Measurements from ENCODE around the gene MKS1.

Gene MKS1

GRCh38 chr17:58202859-58203258, 16.2 kb downstream of the MKS1 start:
- TF ChIP-seq GATA2 (IDR thresholded peaks at IDR 0.05; ENCODE audit: low read depth, low read length) (no peak), GATA3 (IDR thresholded peaks at IDR 0.05; ENCODE audit: low read depth, low read length) (no peak)

- no peak for TF ChIP-seq GATA2 (IDR thresholded peaks at IDR 0.05; ENCODE audit: low read depth, low read length)
- TF ChIP-seq GATA3 (IDR thresholded peaks at IDR 0.05; ENCODE audit: low read depth, low read length) = no peak
Measured at GRCh38 chr17:58200024-58200633, 18.9 kb downstream of the MKS1 start.

- TF ChIP-seq GATA2 (IDR thresholded peaks at IDR 0.05; ENCODE audit: low read depth, low read length) = no peak
- TF ChIP-seq GATA3 (IDR thresholded peaks at IDR 0.05; ENCODE audit: low read depth, low read length) = no peak
Measured at GRCh38 chr17:58196610-58197009, 22.4 kb downstream of the MKS1 start.

- no peak for TF ChIP-seq GATA3 (IDR thresholded peaks at IDR 0.05; ENCODE audit: low read depth, low read length)
- no peak for TF ChIP-seq GATA2 (IDR thresholded peaks at IDR 0.05; ENCODE audit: low read depth, low read length)
Measured at GRCh38 chr17:58195518-58196123, 23.4 kb downstream of the MKS1 start.

- TF ChIP-seq GATA3 (IDR thresholded peaks at IDR 0.05; ENCODE audit: low read depth, low read length) (no peak), GATA2 (IDR thresholded peaks at IDR 0.05; ENCODE audit: low read depth, low read length) (no peak)
Measured at GRCh38 chr17:58193641-58194255, 25.3 kb downstream of the MKS1 start.

GRCh38 chr17:58192612-58193011, 26.4 kb downstream of the MKS1 start, which contains the start of gene EPX:
Gene EPX, plus strand, starts transcription at chr17:58192726. Its CDS starts 121 bp downstream, at chr17:58192847.
- TF ChIP-seq GATA2 (IDR thresholded peaks at IDR 0.05; ENCODE audit: low read depth, low read length) = no peak
- no peak for TF ChIP-seq GATA3 (IDR thresholded peaks at IDR 0.05; ENCODE audit: low read depth, low read length)

GRCh38 chr17:58191241-58191896, 27.7 kb downstream of the MKS1 start:
- TF ChIP-seq GATA2 (IDR thresholded peaks at IDR 0.05; ENCODE audit: low read depth, low read length) (no peak), GATA3 (IDR thresholded peaks at IDR 0.05; ENCODE audit: low read depth, low read length) (no peak)

- TF ChIP-seq GATA2 (IDR thresholded peaks at IDR 0.05; ENCODE audit: low read depth, low read length) = no peak
- TF ChIP-seq GATA3 (IDR thresholded peaks at IDR 0.05; ENCODE audit: low read depth, low read length) = no peak
Measured at GRCh38 chr17:58189436-58190146, 29.5 kb downstream of the MKS1 start.

GRCh38 chr17:58187675-58188074, 31.4 kb downstream of the MKS1 start:
- TF ChIP-seq GATA3 (IDR thresholded peaks at IDR 0.05; ENCODE audit: low read depth, low read length) (no peak), GATA2 (IDR thresholded peaks at IDR 0.05; ENCODE audit: low read depth, low read length) (no peak)

GRCh38 chr17:58187063-58187462, 32.0 kb downstream of the MKS1 start:
- TF ChIP-seq GATA2 (IDR thresholded peaks at IDR 0.05; ENCODE audit: low read depth, low read length) (no peak), GATA3 (IDR thresholded peaks at IDR 0.05; ENCODE audit: low read depth, low read length) (no peak)

GRCh38 chr17:58186591-58186990, 32.5 kb downstream of the MKS1 start:
- no peak for TF ChIP-seq GATA2 (IDR thresholded peaks at IDR 0.05; ENCODE audit: low read depth, low read length)
- no peak for TF ChIP-seq GATA3 (IDR thresholded peaks at IDR 0.05; ENCODE audit: low read depth, low read length)

GRCh38 chr17:58184986-58185761, 33.9 kb downstream of the MKS1 start:
- no peak for TF ChIP-seq GATA2 (IDR thresholded peaks at IDR 0.05; ENCODE audit: low read depth, low read length)
- no peak for TF ChIP-seq GATA3 (IDR thresholded peaks at IDR 0.05; ENCODE audit: low read depth, low read length)

GRCh38 chr17:58184308-58184985, 34.6 kb downstream of the MKS1 start:
- no peak for TF ChIP-seq GATA2 (IDR thresholded peaks at IDR 0.05; ENCODE audit: low read depth, low read length)
- TF ChIP-seq GATA3 (IDR thresholded peaks at IDR 0.05; ENCODE audit: low read depth, low read length) = no peak

Measured in SH-SY5Y (cell line).